NCI-H524 (cell line): ENCODE measurements around the gene CDK18.
A peak's percentile ranks its signal among the peaks of the same experiment; 100 is the strongest.

ENCODE experiments used
- DNase-seq, 2 experiments: peaks; one replicate each; lab custom pipeline; 2025; lab: John Stamatoyannopoulos, UW

The CDK18 gene

GRCh38 chr1:205505076-205505729 is 734 bp downstream of the CDK18 start:
- DNase-seq, result peak in 1 of 2 experiments; percentile 25

- no peak for DNase-seq
Measured at GRCh38 chr1:205505791-205506190, 1.3 kb downstream of the CDK18 start.

- DNase-seq, result no peak
Measured at GRCh38 chr1:205506409-205507200, 2.1 kb downstream of the CDK18 start.

GRCh38 chr1:205508227-205508714 is 3.8 kb downstream of the CDK18 start:
- DNase-seq, result peak; percentile 10 to 65

- no peak for DNase-seq
Measured at GRCh38 chr1:205510308-205510950, 6.0 kb downstream of the CDK18 start.

- no peak for DNase-seq
Measured at GRCh38 chr1:205510951-205511330, 6.5 kb downstream of the CDK18 start.

- DNase-seq, result peak; percentile 65 to 72
Measured at GRCh38 chr1:205512059-205513045, 7.9 kb downstream of the CDK18 start.

- DNase-seq, result no peak
Measured at GRCh38 chr1:205513774-205514173, 9.3 kb downstream of the CDK18 start.

- DNase-seq, result no peak
Measured at GRCh38 chr1:205514211-205515142, 10.0 kb downstream of the CDK18 start.

GRCh38 chr1:205515781-205516253 is 11.3 kb downstream of the CDK18 start:
- no peak for DNase-seq

GRCh38 chr1:205516362-205516761 is 11.9 kb downstream of the CDK18 start:
- no peak for DNase-seq

- no peak for DNase-seq
Measured at GRCh38 chr1:205517288-205517687, 12.8 kb downstream of the CDK18 start.

- DNase-seq, result no peak
Measured at GRCh38 chr1:205517763-205518162, 13.3 kb downstream of the CDK18 start.

- DNase-seq, result peak in 1 of 2 experiments; percentile 32
Measured at GRCh38 chr1:205518661-205519540, 14.4 kb downstream of the CDK18 start.

GRCh38 chr1:205519541-205520131 is 15.2 kb downstream of the CDK18 start:
- DNase-seq, result peak in 1 of 2 experiments; percentile 23

GRCh38 chr1:205520709-205521108 is 16.2 kb downstream of the CDK18 start:
- no peak for DNase-seq

- peak; percentile 94 to 97 for DNase-seq
Measured at GRCh38 chr1:205521686-205522085, 17.2 kb downstream of the CDK18 start.

GRCh38 chr1:205522692-205523091 is 18.2 kb downstream of the CDK18 start:
- no peak for DNase-seq
